GM18507 (cell line): Measurements from ENCODE around the gene NTHL1.

Experiments
- DNase-seq: peaks from one replicate; pipeline ENCODE4 v3.0.0; 2011; ENCODE audit warnings: low read depth; ENCODE audit not compliant: insufficient read length; ENCODE audit errors: extremely low spot score
- FAIRE-seq: peaks from 2 replicates; lab custom pipeline; 2011; peaks lifted over from hg19 to GRCh38; lab: Jason Lieb, UNC

NTHL1 gene

DNA sequence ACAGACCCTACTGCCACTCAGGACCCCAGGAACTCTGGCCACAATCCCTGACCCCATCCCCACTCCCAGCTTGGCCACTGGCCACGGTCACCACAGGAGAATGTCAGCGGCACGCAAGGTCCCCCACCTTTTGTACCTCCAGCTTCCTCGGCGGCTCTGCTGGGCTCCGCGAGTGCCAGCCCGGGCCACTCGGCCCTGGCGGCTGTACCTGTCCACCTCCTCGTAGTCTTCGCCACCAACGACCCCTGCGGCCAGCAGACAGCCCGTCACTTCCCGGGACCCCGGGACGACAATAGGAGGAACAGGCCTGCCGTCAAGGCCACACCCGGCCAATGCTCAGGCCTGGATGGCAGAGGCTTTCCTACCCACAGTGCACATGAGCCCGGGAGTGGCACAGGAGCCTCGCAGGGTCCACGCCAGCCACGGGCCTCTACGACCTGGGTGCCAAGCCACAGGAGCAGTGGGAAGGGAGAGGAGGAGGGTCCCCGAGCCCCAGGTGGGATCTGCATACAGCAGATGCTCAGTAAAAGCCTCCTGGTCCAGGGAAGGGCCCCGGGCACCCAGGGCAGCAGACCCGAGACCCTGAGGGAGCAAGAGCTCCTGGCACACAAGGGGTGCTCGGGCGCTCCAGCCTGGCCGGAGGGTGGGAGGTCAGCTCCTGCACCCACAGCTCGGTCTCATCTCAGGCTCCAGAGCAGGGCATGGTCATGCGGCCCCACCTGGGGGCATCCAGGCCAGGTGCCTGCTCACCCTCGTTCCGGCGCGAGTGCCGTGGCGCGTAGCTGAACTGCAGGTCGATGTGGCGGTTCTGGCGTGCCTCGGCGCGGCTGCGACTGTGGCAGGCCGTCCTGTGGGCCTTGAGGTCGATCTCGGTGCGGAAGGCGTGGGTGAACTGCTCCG, 45.9 kb downstream of the NTHL1 start:
- no peak for FAIRE-seq

GRCh38 chr16:2001035-2001434, 46.6 kb downstream of the NTHL1 start:
- DNase-seq (no peak), FAIRE-seq (no peak)

More for the DNA sequence above, 45.9 kb downstream of the NTHL1 start:
- DNase-seq = no peak

GRCh38 chr16:1999866-2000514, 47.6 kb downstream of the NTHL1 start:
- FAIRE-seq (no peak), DNase-seq (no peak)

DNA sequence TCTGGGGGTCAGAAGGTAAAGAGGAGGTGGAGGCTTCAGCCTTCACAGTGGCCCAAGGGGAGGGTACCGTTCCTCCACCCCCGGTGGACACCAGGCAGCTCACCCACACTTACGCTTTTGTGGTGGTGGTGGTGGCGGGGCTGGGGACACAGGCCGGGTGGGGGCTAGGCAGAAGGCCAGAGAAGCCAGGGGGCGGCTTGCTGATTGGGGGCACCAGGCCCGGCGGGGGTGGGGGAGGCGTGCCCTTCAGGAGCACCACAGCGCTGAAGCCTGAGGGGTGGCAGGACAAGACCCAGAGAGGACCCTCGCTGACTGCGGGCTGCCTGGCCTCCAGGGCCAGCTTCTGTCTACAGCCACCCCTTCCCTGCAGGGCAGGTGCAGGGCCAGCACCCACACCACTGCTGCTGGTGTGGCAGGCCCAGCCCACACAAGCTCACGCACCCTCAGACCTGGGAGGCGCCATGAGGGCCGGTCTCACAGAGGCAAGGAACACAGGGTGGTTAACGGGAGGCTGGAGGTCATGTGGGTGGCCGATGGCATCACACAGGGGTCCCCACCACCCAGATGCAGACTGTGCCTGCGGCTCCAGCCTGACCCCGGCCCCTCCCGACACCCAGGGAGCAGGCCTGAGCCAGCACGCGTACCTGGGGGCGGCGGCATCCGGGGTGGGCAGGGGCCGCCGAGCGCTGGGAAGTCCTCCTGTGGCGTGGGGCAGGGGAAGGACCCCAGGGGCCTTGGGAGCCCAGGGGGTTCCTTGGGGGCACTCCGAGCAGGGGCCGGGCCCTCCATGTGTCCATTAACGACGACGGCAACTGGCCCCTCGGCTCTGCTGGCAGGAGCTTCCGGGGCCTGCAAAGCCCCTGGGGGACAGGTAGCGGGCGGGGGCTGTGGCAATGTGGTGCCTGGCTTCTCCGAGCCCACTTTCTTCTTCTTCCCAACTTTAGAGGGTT, 48.5 kb downstream of the NTHL1 start:
- DNase-seq (no peak), FAIRE-seq (no peak)

- no peak for FAIRE-seq
Measured at GRCh38 chr16:1998360-1998835, 49.2 kb downstream of the NTHL1 start.

DNA sequence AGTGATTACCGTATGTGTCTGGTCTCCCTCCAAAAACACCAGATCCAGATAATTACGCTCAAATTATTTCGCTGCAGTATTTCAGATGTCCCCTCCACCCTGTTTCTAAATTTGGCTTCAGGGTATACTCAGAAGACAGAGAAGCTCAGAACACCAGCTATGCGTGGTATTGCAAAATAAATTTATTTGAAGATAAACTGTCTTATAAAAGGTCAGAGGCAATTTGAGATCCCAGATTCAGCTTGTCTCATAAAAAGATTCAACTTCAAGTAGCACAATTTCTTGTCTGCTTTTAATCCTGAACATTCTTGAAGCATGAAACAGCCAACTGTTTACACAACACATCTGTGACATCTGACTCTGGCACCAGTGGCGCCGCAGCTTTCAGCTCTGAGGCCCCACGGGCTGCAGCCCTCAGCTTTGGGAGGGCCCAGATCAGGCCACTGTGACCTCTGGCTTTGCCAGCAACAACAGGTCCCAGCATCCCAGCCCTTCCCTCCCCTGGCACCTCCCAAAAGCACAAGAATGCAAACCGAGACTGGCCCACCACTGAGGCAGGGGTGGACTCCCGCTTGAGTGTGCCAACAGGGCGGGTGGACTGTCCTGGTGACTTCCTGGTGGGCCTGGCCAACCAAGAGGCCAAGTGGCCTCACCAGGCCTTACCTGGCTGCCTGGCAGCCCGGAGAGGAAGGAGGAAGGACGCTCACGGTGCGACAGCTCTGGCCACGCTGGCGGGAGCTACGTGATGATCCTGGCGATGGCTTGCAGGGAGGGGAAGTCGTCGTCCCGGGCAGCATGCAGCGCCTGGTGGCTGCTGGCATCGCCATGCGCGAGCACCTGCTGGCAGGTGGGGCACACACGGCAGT, 49.9 kb downstream of the NTHL1 start:
- peak; percentile 33 for FAIRE-seq
- DNase-seq = no peak

More at GRCh38 chr16:1998360-1998835, 49.2 kb downstream of the NTHL1 start:
- DNase-seq = no peak

GRCh38 chr16:1993731-1994131, 53.9 kb downstream of the NTHL1 start:
- DNase-seq (no peak), FAIRE-seq (no peak)

DNA sequence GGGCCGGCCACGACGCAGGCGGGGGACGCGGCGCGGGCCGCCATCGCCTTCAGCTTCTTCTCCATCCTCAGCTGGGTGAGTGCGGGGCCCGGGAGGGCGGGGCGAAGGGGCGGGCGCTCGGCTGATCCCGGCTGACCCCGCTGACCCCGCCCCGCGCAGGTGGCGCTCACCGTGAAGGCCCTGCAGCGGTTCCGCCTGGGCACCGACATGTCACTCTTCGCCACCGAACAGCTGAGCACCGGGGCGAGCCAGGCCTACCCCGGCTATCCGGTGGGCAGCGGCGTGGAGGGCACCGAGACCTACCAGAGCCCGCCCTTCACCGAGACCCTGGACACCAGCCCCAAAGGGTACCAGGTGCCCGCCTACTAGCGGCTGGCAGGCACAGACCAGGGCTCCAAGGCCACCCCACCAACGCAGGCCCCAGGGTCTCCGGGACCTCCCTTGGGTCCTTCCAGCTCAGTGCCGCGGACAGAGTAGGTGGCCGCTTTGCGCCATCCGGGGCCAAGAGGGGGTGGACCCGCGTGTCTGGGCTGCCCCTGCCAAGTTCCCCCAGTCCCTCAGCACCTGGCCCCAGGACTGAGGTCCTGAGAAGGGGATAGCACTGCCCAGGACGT, 54.8 kb downstream of the NTHL1 start:
- no peak for DNase-seq
- no peak for FAIRE-seq

DNA sequence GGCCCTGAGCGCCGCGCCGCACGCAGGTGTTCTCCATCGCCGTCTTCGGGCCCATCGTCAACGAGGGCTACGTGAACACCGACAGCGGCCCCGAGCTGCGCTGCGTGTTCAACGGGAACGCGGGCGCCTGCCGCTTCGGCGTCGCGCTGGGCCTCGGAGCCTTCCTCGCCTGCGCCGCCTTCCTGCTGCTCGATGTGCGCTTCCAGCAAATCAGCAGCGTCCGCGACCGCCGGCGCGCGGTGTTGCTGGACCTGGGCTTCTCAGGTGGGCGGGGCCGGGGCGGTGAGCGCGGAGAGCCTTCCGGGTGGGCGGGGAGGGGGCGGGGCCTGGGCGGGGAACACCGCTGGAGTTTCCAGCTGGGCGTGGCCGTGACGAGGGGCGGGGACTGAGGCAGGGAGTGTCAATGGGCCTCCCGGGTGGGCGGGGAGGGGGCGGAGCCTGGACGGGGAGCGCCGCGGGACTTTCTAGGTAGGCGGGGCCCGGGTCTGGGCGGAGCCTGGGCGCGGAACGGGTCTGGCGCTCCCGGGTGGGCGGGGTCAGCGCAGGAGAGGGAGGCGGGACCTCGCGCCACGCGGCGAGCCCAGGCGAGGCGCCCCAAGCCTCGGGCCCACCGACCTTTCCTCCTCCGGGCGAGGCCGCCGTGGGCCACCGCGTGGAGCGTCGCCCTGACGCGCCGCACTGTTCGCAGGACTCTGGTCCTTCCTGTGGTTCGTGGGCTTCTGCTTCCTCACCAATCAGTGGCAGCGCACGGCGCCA, 55.5 kb downstream of the NTHL1 start:
- FAIRE-seq (peak; percentile 88), DNase-seq (peak; percentile 96)

- FAIRE-seq = no peak
Measured at GRCh38 chr16:1991588-1991947, 56.1 kb downstream of the NTHL1 start.

DNA sequence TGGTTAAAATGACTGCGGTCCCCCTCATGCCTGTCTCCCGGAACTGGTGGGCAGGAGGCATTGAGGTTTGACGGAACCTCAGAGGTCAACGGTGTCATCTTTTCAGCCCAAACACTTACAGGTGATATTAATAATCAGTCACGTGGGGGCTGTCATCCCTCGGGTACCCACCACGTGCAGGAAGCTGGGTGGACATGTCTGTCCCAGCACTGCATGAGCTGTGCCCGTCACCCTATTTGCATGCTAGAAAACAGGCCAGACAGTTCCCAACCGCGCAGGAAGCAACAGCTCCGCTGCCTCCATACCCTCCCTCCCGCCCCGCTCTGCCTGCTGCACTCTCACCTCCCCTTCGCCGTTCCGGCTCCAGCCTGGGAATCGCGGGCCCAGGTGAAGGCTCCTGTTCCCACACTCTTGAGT, 56.5 kb downstream of the NTHL1 start:
- FAIRE-seq (peak; percentile 93), DNase-seq (no peak)

More at GRCh38 chr16:1991588-1991947, 56.1 kb downstream of the NTHL1 start:
- DNase-seq = no peak

DNA sequence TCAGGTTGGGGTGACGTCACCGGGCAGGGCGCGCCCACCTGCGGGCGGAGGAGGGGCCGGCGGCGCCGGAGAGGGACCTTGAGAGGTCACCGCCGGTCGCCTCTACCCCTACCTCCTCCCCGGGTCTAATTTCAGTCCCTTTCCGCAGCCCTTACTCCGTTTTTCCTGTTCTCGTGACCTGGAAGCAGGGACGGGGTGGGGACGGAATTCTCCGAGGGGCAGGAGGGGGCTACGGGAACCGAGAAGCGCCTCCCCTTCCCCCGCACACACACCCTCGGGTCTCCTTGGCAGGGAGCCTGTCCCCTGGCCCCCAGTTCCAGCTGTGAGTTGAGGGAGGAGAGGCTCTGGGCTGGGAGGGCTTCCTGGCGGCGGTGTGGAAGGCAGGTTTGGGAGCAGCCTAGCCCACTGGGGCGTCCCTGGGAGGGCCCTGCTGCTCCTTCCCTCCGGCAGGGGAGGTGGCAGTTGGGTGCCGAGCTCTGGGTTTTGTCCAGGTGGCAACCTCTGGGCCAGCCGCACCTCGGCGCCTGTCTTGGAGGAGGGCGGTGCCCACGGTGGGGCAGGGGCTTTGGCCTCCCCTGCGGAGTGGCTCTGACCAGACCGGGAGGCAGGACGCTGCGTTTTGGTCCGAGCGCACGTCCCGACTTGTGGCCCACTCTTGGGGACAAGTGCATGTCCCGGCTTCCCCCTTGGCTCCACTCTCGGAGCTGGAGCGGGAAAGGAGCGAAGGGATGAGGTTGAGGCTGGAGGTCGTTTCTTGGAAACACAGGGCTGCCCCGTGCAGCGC, 57.1 kb downstream of the NTHL1 start:
- DNase-seq = no peak
- FAIRE-seq = no peak

GRCh38 chr16:1990101-1990350, 57.6 kb downstream of the NTHL1 start:
- FAIRE-seq = no peak
- no peak for DNase-seq
